SHP77 (cell line): ENCODE results near the gene GGTLC2.
"Not testable (repeated sequence)": the region's sequence is repeated elsewhere in the genome, so short reads cannot be mapped to it uniquely, and the experiment has no call there.

Experiments
- DNase-seq, 2 experiments: peaks; one replicate each; lab custom pipeline; 2025; lab: John Stamatoyannopoulos, UW

Gene GGTLC2

GRCh38 chr22:22669093-22669492, 24.7 kb downstream of the GGTLC2 start:
- no peak for DNase-seq

GRCh38 chr22:22670076-22670795, 25.8 kb downstream of the GGTLC2 start:
- DNase-seq: no peak

GRCh38 chr22:22671506-22671905, 27.1 kb downstream of the GGTLC2 start:
- DNase-seq: no peak

GRCh38 chr22:22673099-22673498, 28.7 kb downstream of the GGTLC2 start:
- no peak for DNase-seq

GRCh38 chr22:22673628-22674027, 29.2 kb downstream of the GGTLC2 start:
- no peak for DNase-seq

- DNase-seq: no peak
Observed at GRCh38 chr22:22674467-22674866, 30.1 kb downstream of the GGTLC2 start.

- DNase-seq: no peak
Observed at GRCh38 chr22:22678970-22679369, 34.6 kb downstream of the GGTLC2 start.

GRCh38 chr22:22680396-22680795, 36.0 kb downstream of the GGTLC2 start:
- no peak for DNase-seq

- DNase-seq: no peak
Observed at GRCh38 chr22:22681221-22681739, 36.9 kb downstream of the GGTLC2 start.

GRCh38 chr22:22682196-22682595, 37.8 kb downstream of the GGTLC2 start:
- DNase-seq: no peak

GRCh38 chr22:22682807-22683667, 38.6 kb downstream of the GGTLC2 start:
- DNase-seq: no peak

GRCh38 chr22:22683668-22684361, 39.4 kb downstream of the GGTLC2 start:
- no peak for DNase-seq

- DNase-seq: no peak
Observed at GRCh38 chr22:22684580-22685561, 40.5 kb downstream of the GGTLC2 start.

- no peak for DNase-seq
Observed at GRCh38 chr22:22685586-22685985, 41.2 kb downstream of the GGTLC2 start.

GRCh38 chr22:22686202-22687115, 42.0 kb downstream of the GGTLC2 start:
- DNase-seq: not testable (repeated sequence)

- DNase-seq: peak in 1 of 2 experiments; percentile 29
Observed at GRCh38 chr22:22687638-22688500, 43.5 kb downstream of the GGTLC2 start.

- no peak for DNase-seq
Observed at GRCh38 chr22:22689621-22690345, 45.4 kb downstream of the GGTLC2 start.

- no peak for DNase-seq
Observed at GRCh38 chr22:22691055-22691454, 46.6 kb downstream of the GGTLC2 start.
